Measurements from ENCODE around the gene RNF180. TPM values are rescaled to one million over a fixed set of nuclear protein-coding genes. Genes with fewer than 3 reads are reported as not detected.

The RNF180 gene
- total and polyA plus RNA-seq, 8 donors: 1.3 to 7.2 (median 5.7) TPM

DNA sequence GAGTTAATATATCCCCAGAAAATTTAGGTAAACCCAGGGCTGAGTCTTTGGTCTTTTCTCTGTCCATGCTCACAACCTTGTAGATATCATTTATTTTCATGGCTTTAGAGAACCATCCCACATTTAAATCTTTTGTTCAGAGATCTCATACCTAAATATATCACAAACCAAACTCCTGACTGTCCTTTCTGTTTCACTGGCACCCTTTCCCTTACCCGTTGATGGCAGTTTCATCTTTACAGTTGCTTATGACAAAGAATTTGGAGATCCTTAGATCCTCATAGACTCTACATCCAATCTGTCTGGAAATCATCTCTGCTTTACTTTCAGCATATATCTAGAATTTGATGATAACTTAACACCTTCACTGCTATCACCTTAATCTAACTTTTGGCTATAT, 19.2 kb downstream of the RNF180 start:
- 92 to 95% methylated on average over 1 of the region's 1 CpG for WGBS, 2 donors
- intact Hi-C loops (cut with DNase I): no loop called here
- no peaks in the 10 kb centered on the region for H3K9me3 ChIP-seq
- H3K36me3 ChIP-seq: no peaks in the 10 kb centered on the region
- no peak overlapping the region for H3K4me3 ChIP-seq
- no peak for ATAC-seq
- DNase-seq: no peak
- TF ChIP-seq, protein P1, sequence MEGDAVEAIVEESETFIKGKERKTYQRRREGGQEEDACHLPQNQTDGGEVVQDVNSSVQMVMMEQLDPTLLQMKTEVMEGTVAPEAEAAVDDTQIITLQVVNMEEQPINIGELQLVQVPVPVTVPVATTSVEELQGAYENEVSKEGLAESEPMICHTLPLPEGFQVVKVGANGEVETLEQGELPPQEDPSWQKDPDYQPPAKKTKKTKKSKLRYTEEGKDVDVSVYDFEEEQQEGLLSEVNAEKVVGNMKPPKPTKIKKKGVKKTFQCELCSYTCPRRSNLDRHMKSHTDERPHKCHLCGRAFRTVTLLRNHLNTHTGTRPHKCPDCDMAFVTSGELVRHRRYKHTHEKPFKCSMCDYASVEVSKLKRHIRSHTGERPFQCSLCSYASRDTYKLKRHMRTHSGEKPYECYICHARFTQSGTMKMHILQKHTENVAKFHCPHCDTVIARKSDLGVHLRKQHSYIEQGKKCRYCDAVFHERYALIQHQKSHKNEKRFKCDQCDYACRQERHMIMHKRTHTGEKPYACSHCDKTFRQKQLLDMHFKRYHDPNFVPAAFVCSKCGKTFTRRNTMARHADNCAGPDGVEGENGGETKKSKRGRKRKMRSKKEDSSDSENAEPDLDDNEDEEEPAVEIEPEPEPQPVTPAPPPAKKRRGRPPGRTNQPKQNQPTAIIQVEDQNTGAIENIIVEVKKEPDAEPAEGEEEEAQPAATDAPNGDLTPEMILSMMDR (IDR thresholded peaks at IDR 0.05): no peak
- FAIRE-seq: no peak
- no peaks in the 10 kb centered on the region for H3K4me1 ChIP-seq
- H3K27me3 ChIP-seq: no peaks in the 10 kb centered on the region
- H3K27ac ChIP-seq: no peak overlapping the region

DNA sequence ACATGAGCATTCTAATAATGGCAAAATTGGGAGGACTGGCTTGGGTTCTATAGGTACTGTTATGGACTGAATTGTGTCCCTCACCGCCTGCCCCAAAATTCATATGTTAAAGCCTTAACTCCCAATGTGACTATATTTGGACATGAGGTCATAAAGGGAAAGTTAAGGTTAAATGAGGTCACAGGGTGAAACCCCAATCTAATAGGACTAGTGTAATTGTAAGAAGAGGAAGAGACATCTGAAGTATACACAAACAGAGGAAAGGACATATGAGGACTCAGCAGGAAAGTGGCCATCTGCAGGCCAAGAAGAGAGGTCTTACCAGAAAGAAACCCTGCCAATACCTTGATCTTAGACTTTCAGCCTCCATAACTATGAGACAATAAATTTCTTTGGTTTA, 23.1 kb downstream of the RNF180 start:
- TF ChIP-seq, protein P1 (IDR thresholded peaks at IDR 0.05): no peak
- no peak for ATAC-seq
- FAIRE-seq: no peak
- H3K4me1 ChIP-seq: no peaks in the 10 kb centered on the region
- H3K27ac ChIP-seq: no peak overlapping the region
- H3K9me3 ChIP-seq: no peaks in the 10 kb centered on the region
- no peaks in the 10 kb centered on the region for H3K36me3 ChIP-seq
- H3K4me3 ChIP-seq: no peak overlapping the region
- intact Hi-C loops (cut with DNase I): no loop called here
- 100% methylated on average over 1 of the region's 1 CpG for WGBS, 2 donors
- no peak for DNase-seq
- no peaks in the 10 kb centered on the region for H3K27me3 ChIP-seq

DNA sequence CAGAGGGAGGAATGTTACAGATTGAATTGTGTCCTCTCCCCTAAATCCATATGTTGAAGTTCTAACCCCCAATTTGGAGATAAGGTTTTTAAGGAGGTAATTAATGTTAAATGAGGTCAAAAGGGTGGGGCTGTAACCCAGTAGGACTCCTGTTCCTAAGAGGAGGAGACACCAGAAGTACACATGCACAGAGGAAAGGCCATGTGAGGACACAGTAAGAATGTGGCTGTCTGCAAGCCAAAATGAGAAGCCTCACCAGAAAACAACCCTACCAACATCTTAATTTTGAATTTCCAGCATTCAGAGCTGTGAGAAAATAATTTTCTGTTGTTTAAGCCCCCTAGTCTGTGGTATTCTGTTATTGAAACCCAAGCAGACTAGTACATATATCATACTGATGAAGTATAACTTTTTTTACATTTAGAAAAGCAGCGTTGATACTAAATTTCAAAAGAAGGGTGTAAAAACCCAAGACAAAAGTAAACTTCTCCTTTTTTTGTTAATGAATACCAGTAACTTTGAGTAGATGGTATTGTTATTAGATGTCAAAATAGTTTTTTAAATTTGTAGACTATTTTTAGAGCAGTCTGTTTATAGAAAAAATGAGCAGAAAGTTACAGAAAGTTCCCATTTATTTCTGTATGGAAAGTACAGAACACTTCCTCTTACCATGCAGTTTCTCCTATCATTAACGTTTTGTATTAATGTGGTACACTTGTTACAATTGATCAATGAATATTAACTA, 25.1 kb downstream of the RNF180 start:
- intact Hi-C loops (cut with DNase I): no loop called here
- DNase-seq: no peak
- Histone ChIP-seq H3K27me3 (no peaks in the 10 kb centered on the region), H3K9me3 (no peaks in the 10 kb centered on the region), H3K4me1 (no peaks in the 10 kb centered on the region), H3K4me3 (no peak overlapping the region), H3K27ac (no peak overlapping the region), H3K36me3 (no peaks in the 10 kb centered on the region)
- ATAC-seq: no peak
- WGBS, 2 donors: 35 to 42% methylated on average over 2 of the region's 2 CpGs
- FAIRE-seq: no peak
- TF ChIP-seq, protein P1 (IDR thresholded peaks at IDR 0.05): no peak

GRCh38 chr5:64195981-64196380, 30.3 kb downstream of the RNF180 start:
- Histone ChIP-seq H3K4me3 (no peak overlapping the region), H3K9me3 (no peaks in the 10 kb centered on the region), H3K27me3 (no peaks in the 10 kb centered on the region), H3K4me1 (no peaks in the 10 kb centered on the region), H3K27ac (no peak overlapping the region), H3K36me3 (no peaks in the 10 kb centered on the region)
- DNase-seq (no peak), FAIRE-seq (no peak), ATAC-seq (no peak)
- TF ChIP-seq, protein P1 (IDR thresholded peaks at IDR 0.05): no peak
- WGBS, 2 donors: 96 to 100% methylated on average over 3 of the region's 3 CpGs
- intact Hi-C loops (cut with DNase I): no loop called here

- 42 to 50% methylated on average over 1 of the region's 1 CpG for WGBS, 2 donors
- no peak for ATAC-seq
- no peak for DNase-seq
- Histone ChIP-seq H3K27me3 (no peaks in the 10 kb centered on the region), H3K27ac (no peak overlapping the region), H3K36me3 (no peaks in the 10 kb centered on the region), H3K4me1 (no peaks in the 10 kb centered on the region), H3K4me3 (no peak overlapping the region), H3K9me3 (no peaks in the 10 kb centered on the region)
- TF ChIP-seq, protein P1 (IDR thresholded peaks at IDR 0.05): no peak
- intact Hi-C loops (cut with DNase I): no loop called here
- FAIRE-seq: no peak
These were observed 33.8 kb downstream of the RNF180 start for GRCh38 chr5:64199425-64199824.

Measured in pancreas (tissue), 10 donors.